Liver (tissue), 9 donors: Measurements from ENCODE around the gene SORCS2. TPM values are rescaled to one million over a fixed set of nuclear protein-coding genes. Genes with fewer than 3 reads are reported as not detected.
"Not testable (repeated sequence)": the region's sequence is repeated elsewhere in the genome, so short reads cannot be mapped to it uniquely, and the experiment has no call there.

ENCODE experiments used
- DNase-seq: peaks from one replicate; pipeline ENCODE4 v3.0.0-alpha.2; 2017; ENCODE audit warnings: low spot score
- H3K27ac ChIP-seq, 2 donors: one replicate each; pipeline ENCODE4 v1.7.0; 2013; ENCODE audit warnings: inconsistent platforms in 2 of 2, low read length in 2 of 2, control low read depth in 1 of 2, low read depth in 1 of 2, mild to moderate bottlenecking in 1 of 2
- H3K27me3 ChIP-seq, 4 donors: one replicate each; pipeline versions ENCODE4 v1.6.1 to v1.7.0; 2013; ENCODE audit warnings: low read length in 3 of 4, inconsistent platforms in 1 of 4, mild to moderate bottlenecking in 1 of 4, moderate library complexity in 1 of 4; ENCODE audit not compliant: control insufficient read depth in 4 of 4, insufficient read depth in 4 of 4
- H3K36me3 ChIP-seq, 4 donors: one replicate each; pipeline versions ENCODE4 v1.6.1 to v1.7.0; 2013; ENCODE audit warnings: low read length in 3 of 4, mild to moderate bottlenecking in 3 of 4, low read depth in 1 of 4, moderate library complexity in 1 of 4; ENCODE audit not compliant: control insufficient read depth in 4 of 4, insufficient read depth in 3 of 4
- H3K4me1 ChIP-seq, 4 donors: one replicate each; pipeline versions ENCODE4 v1.6.1 to v1.7.0; 2013; ENCODE audit warnings: low read length in 3 of 4, mild to moderate bottlenecking in 3 of 4, moderate library complexity in 1 of 4; ENCODE audit not compliant: control insufficient read depth in 4 of 4, insufficient read depth in 4 of 4
- H3K4me3 ChIP-seq, 3 donors: one replicate each; pipeline versions ENCODE4 v1.6.1 to v1.7.0; 2013; ENCODE audit warnings: low read length in 3 of 3, control low read depth in 1 of 3, low read depth in 1 of 3, mild to moderate bottlenecking in 1 of 3
- H3K9ac ChIP-seq, 2 donors: one replicate each; pipeline ENCODE4 v1.7.0; 2013; ENCODE audit warnings: low read length in 2 of 2, mild to moderate bottlenecking in 2 of 2, moderate library complexity in 2 of 2, control low read depth in 1 of 2, low read depth in 1 of 2
- H3K9me3 ChIP-seq, 4 donors: one replicate each; pipeline versions ENCODE4 v1.6.1 to v1.7.0; 2013; ENCODE audit warnings: low read length in 3 of 4; ENCODE audit not compliant: control insufficient read depth in 4 of 4
- EGR1 ChIP-seq, 2 donors: IDR thresholded peaks; 2 replicates each; pipeline ENCODE4 v1.6.1; 2016 to 2018; ENCODE audit warnings: antibody characterized with exemption in 2 of 2, low read depth in 2 of 2
- FOXA1 ChIP-seq: IDR thresholded peaks from 2 replicates; pipeline ENCODE4 v1.6.1; 2016; ENCODE audit warnings: antibody characterized with exemption
- HNF4A ChIP-seq, 2 donors: conservative IDR thresholded peaks; 2 replicates each; pipeline ENCODE4 v1.6.1; 2016; ENCODE audit warnings: antibody characterized with exemption in 2 of 2, mild to moderate bottlenecking in 2 of 2
- HNF4G ChIP-seq: IDR thresholded peaks from 2 replicates; pipeline ENCODE4 v1.6.1; 2016; ENCODE audit warnings: antibody characterized with exemption
- RXRA ChIP-seq, 2 donors: IDR thresholded peaks; 2 replicates each; pipeline ENCODE4 v1.6.1; 2017 to 2018; ENCODE audit warnings: antibody characterized with exemption in 2 of 2, mild to moderate bottlenecking in 1 of 2
- SP1 ChIP-seq: IDR thresholded peaks from 2 replicates; pipeline ENCODE4 v1.6.1; 2018; ENCODE audit warnings: antibody characterized with exemption, mild to moderate bottlenecking
- WGBS: extraction: QIAGEN DNeasy Blood & Tissue Kit; methylation state at CpG from one replicate; pipeline ENCODE4 v1.1.7; 2013; 5-methylcytosine and 5-hydroxymethylcytosine counted together
- polyA plus RNA-seq, 2 donors: library from polyadenylated mRNA; stranded (reverse) in 1 of 2; unstranded in 1 of 2; fragments of 200-250 nt in 1 of 2; fragments of >200 nt in 1 of 2; fragmentation: Nextera tagmentation in 1 of 2; extraction: Ambion mirVana in 1 of 2; gene quantifications; one replicate each; pipeline versions ENCODE4 v1.2.1 to v1.2.3, GENCODE V29; 2013 to 2015
- total RNA-seq, 2 donors: library from RNA; depleted of rRNA; stranded (reverse); fragments of >200 nt; gene quantifications; one replicate each; pipeline ENCODE4 v1.2.3, GENCODE V29; 2014
- TF ChIP-seq, protein P1 (sequence below): IDR thresholded peaks from 2 replicates; pipeline ENCODE4 v1.6.1; 2016; ENCODE audit warnings: antibody characterized with exemption
- TF ChIP-seq, protein P2 (sequence below): IDR thresholded peaks from 2 replicates; pipeline ENCODE4 v1.6.1; 2016; ENCODE audit warnings: antibody characterized with exemption
- TF ChIP-seq, protein P3 (sequence below): IDR thresholded peaks from 2 replicates; pipeline ENCODE4 v1.6.1; 2016; ENCODE audit warnings: antibody characterized with exemption, mild to moderate bottlenecking
- donor health status: healthy.
- donor health status: healthy.
- donor health status: healthy.
- donor health status: healthy.
- donor health status: healthy.

SORCS2 gene
- total and polyA plus RNA-seq, 4 donors, result 0.10 to 1.4 (median 0.92) TPM

DNA sequence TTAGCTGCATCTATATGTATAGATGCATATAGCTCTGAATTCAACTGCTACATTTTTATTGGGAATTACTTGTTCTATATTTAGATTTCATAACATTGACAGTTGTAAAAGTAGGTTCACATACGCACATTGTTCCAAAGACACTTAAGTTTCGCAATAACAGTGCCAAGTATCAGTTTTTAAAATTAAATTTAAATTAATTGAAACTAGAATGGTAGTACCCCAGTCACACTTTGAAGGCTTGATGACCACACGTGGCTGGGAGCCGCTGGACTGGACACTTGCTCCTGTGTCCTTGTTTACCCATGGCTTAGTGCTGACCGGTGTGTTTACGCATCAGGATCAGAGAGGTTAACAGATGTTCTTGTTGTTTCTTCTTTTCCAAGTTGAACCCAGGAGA is 383.1 kb downstream of the SORCS2 start:
- DNase-seq, result no peak
- no peak overlapping the region for H3K4me3 ChIP-seq
- no peaks in the 10 kb centered on the region for H3K27me3 ChIP-seq
- H3K36me3 ChIP-seq, result peaks cover 0 to 2% (median 0%) of the 10 kb centered on the region in 4 donors
- 84% methylated on average over 6 of the region's 6 CpGs for WGBS
- H3K9ac ChIP-seq, result no peak overlapping the region
- H3K27ac ChIP-seq, result no peak overlapping the region
- H3K4me1 ChIP-seq, result no peaks in the 10 kb centered on the region
- peaks cover 33 to 74% (median 59%) of the 10 kb centered on the region in 4 donors for H3K9me3 ChIP-seq
- TF ChIP-seq HNF4A (conservative IDR thresholded peaks at IDR 0.05) (no peak), SP1 (no peak), EGR1 (IDR thresholded peaks at IDR 0.05; ENCODE audit: low read depth in 2 of 2) (no peak), HNF4G (no peak), FOXA1 (no peak)
- TF ChIP-seq, protein P1, sequence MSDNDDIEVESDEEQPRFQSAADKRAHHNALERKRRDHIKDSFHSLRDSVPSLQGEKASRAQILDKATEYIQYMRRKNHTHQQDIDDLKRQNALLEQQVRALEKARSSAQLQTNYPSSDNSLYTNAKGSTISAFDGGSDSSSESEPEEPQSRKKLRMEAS, result no peak
- TF ChIP-seq, protein P2, sequence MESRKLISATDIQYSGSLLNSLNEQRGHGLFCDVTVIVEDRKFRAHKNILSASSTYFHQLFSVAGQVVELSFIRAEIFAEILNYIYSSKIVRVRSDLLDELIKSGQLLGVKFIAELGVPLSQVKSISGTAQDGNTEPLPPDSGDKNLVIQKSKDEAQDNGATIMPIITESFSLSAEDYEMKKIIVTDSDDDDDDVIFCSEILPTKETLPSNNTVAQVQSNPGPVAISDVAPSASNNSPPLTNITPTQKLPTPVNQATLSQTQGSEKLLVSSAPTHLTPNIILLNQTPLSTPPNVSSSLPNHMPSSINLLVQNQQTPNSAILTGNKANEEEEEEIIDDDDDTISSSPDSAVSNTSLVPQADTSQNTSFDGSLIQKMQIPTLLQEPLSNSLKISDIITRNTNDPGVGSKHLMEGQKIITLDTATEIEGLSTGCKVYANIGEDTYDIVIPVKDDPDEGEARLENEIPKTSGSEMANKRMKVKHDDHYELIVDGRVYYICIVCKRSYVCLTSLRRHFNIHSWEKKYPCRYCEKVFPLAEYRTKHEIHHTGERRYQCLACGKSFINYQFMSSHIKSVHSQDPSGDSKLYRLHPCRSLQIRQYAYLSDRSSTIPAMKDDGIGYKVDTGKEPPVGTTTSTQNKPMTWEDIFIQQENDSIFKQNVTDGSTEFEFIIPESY, result no peak

DNA sequence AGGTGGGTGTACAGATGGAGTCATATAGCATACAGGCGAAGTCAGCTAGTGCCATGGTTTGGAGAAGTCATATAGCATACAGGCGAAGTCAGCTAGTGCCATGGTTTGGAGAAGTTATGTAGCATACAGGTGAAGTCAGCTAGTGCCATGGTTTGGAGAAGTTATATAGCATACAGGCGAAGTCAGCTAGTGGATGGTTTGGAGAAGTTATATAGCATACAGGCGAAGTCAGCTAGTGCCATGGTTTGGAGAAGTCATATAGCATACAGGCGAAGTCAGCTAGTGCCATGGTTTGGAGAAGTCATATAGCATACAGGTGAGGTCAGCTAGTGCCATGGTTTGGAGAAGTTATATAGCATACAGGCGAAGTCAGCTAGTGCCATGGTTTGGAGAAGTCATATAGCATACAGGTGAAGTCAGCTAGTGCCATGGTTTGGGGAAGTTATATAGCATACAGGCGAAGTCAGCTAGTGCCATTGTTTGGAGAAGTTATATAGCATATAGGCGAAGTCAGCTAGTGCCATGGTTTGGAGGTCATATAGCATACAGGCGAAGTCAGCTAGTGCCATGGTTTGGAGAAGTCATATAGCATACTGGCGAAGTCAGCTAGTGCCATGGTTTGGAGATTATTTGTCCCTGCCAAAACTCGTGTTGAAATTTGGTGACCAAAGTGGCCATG is 385.2 kb downstream of the SORCS2 start:
- not testable (repeated sequence) for H3K36me3 ChIP-seq, H3K4me1 ChIP-seq, DNase-seq, H3K9ac ChIP-seq, H3K27me3 ChIP-seq, H3K27ac ChIP-seq
- peak overlapping the region in 2 of 3 donors; percentile 12 to 21 for H3K4me3 ChIP-seq
- peaks cover 39 to 76% (median 53%) of the 10 kb centered on the region in 4 donors for H3K9me3 ChIP-seq
- WGBS, result 90% methylated on average over 11 of the region's 11 CpGs

DNA sequence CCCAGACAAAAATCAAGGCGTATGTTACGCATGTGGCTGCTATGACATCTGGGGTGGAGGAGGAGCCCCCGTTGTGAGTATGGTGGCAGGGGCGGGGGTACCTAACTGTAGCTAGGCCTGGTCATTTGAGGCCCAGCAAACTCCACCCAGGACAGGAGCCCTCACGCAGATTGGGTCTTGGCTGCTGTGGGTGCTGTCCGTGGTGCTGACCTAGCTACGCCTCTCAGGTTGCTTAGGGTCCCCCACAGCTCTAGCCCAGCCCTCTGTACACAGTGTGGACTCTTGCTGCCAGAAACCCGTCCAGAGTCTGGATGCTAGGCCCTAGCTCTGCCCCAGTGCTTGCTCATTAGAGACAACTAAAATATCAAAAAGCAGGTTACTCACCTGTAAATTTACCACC is 389.1 kb downstream of the SORCS2 start:
- WGBS, result 57% methylated on average over 8 of the region's 8 CpGs
- peaks cover 0 to 2% (median 0%) of the 10 kb centered on the region in 4 donors for H3K36me3 ChIP-seq
- no peaks in the 10 kb centered on the region for H3K27me3 ChIP-seq
- H3K9ac ChIP-seq, result no peak overlapping the region
- TF ChIP-seq RXRA (IDR thresholded peaks at IDR 0.05), result no peak
- TF ChIP-seq, protein P3, sequence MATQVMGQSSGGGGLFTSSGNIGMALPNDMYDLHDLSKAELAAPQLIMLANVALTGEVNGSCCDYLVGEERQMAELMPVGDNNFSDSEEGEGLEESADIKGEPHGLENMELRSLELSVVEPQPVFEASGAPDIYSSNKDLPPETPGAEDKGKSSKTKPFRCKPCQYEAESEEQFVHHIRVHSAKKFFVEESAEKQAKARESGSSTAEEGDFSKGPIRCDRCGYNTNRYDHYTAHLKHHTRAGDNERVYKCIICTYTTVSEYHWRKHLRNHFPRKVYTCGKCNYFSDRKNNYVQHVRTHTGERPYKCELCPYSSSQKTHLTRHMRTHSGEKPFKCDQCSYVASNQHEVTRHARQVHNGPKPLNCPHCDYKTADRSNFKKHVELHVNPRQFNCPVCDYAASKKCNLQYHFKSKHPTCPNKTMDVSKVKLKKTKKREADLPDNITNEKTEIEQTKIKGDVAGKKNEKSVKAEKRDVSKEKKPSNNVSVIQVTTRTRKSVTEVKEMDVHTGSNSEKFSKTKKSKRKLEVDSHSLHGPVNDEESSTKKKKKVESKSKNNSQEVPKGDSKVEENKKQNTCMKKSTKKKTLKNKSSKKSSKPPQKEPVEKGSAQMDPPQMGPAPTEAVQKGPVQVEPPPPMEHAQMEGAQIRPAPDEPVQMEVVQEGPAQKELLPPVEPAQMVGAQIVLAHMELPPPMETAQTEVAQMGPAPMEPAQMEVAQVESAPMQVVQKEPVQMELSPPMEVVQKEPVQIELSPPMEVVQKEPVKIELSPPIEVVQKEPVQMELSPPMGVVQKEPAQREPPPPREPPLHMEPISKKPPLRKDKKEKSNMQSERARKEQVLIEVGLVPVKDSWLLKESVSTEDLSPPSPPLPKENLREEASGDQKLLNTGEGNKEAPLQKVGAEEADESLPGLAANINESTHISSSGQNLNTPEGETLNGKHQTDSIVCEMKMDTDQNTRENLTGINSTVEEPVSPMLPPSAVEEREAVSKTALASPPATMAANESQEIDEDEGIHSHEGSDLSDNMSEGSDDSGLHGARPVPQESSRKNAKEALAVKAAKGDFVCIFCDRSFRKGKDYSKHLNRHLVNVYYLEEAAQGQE, result peak; percentile 98
- no peak overlapping the region for H3K4me3 ChIP-seq
- peaks cover 28 to 48% (median 34%) of the 10 kb centered on the region in 4 donors for H3K9me3 ChIP-seq
- no peak for DNase-seq
- no peak overlapping the region for H3K27ac ChIP-seq
- H3K4me1 ChIP-seq, result no peaks in the 10 kb centered on the region
